Colonic mucosa (tissue), 4 donors: ENCODE measurements around the gene KIAA2012. TPM values are rescaled to one million over a fixed set of nuclear protein-coding genes. Genes with fewer than 3 reads are reported as not detected.
"Not testable (repeated sequence)": the region's sequence is repeated elsewhere in the genome, so short reads cannot be mapped to it uniquely, and the experiment has no call there.

Experiments
- DNase-seq: peaks from one replicate; pipeline ENCODE4 v3.0.0-alpha.2; 2020
- H3K27ac ChIP-seq: fragments of 200-600 bp; one replicate; pipeline ENCODE4 v1.8.0; 2021
- H3K27me3 ChIP-seq: fragments of 200-600 bp; one replicate; pipeline ENCODE4 v1.8.0; 2021
- H3K36me3 ChIP-seq: fragments of 200-600 bp; one replicate; pipeline ENCODE4 v1.8.0; 2021
- H3K4me1 ChIP-seq: fragments of 200-600 bp; one replicate; pipeline ENCODE4 v1.8.0; 2021; ENCODE audit warnings: mild to moderate bottlenecking
- H3K4me3 ChIP-seq: fragments of 200-600 bp; one replicate; pipeline ENCODE4 v1.8.0; 2021
- H3K9ac ChIP-seq, 2 donors: one replicate each; pipeline ENCODE4 v1.7.0; 2013; ENCODE audit warnings: control low read depth in 2 of 2, low read depth in 2 of 2, low read length in 2 of 2
- H3K9me3 ChIP-seq: fragments of 200-600 bp; one replicate; pipeline ENCODE4 v1.8.0; 2021
- CTCF ChIP-seq: fragments of 200-600 bp; IDR thresholded peaks from one replicate; pipeline ENCODE4 v1.8.0; 2022; ENCODE audit warnings: antibody characterized with exemption, mild to moderate bottlenecking
- intact Hi-C: fragments of 100-400 bp; cut with DNase I; formaldehyde crosslinking; loops from one replicate; pipeline ENCODE4 v1.14.1; 2022
- total RNA-seq, 2 donors: library from RNA; stranded (reverse); fragmentation: NEBNext Ultra II Directional in 1 of 2; extraction: Animal tissue kit (Norgen Biotek cat#: 25700) in 1 of 2; gene quantifications; one replicate each; pipeline ENCODE4 v1.2.1, GENCODE V29; 2021
- donor health status: healthy.
- donor health status: DM: no; HTN: no; CAD: no.
- donor health status: DM: no; HTN: no; CAD: no.

Gene KIAA2012
- total RNA-seq, 2 donors from 2014 or later, result not detected

- H3K4me1 ChIP-seq, result no peaks in the 10 kb centered on the region
- TF ChIP-seq CTCF, result no peak
- H3K36me3 ChIP-seq, result no peaks in the 10 kb centered on the region
- H3K4me3 ChIP-seq, result no peak overlapping the region
- no peak overlapping the region for H3K27ac ChIP-seq
- H3K9me3 ChIP-seq, result no peaks in the 10 kb centered on the region
- H3K27me3 ChIP-seq, result no peaks in the 10 kb centered on the region
- H3K9ac ChIP-seq, result no peak overlapping the region
- intact Hi-C loops, result no loop called here
- no peak for DNase-seq
Observed at GRCh38 chr2:202215179-202215578, 142.1 kb downstream of the KIAA2012 start.

DNA sequence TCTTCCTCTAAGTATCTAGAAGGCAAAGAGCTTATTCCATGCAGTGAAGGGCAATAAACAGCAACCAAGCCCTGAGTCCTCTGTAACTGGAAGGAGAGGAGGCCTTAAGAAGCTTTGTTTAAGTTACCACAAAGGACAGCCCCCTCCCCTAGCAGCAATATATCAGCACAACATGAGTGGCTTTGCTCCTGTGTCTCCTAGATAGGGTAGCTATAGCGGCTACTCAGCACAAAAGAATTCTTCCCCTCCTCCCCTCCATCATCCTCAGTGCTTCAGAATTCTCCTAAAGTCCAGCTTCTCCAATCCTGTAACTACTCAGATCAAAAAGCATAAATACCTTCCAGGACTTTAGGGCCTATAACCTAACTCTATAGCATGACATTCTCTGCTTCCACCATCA, 148.8 kb downstream of the KIAA2012 start:
- H3K27me3 ChIP-seq, result no peaks in the 10 kb centered on the region
- no peaks in the 10 kb centered on the region for H3K4me1 ChIP-seq
- no peak for TF ChIP-seq CTCF
- no peak overlapping the region for H3K4me3 ChIP-seq
- H3K27ac ChIP-seq, result no peak overlapping the region
- intact Hi-C loops, result no loop called here
- no peak overlapping the region for H3K9ac ChIP-seq
- H3K36me3 ChIP-seq, result no peaks in the 10 kb centered on the region
- DNase-seq, result no peak
- H3K9me3 ChIP-seq, result no peaks in the 10 kb centered on the region

DNA sequence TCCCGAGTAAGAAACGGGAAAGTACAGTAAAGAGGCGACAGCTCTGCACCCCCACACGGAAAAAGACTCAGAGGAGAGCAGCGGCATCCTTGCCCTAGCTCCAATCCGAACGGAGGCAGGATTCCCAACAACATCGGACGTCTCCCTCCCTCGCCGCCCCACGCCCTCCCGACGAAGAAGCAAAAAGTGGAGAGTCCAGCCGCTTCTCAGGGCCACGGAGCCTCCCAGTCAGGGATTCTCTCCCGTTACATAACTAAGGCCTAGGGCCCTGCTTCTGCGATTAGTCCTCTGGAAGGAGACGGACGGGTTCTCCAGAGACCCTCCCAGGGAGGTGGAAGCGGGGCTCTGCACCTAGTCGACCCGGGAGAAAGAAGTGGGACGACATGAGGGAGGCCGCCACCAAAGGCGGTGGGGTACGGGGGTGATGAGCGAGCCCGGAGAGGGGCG, 164.8 kb downstream of the KIAA2012 start:
- DNase-seq, result peak; percentile 49
- H3K4me3 ChIP-seq, result peak overlapping the region; percentile 99
- peak overlapping the region; percentile 79 for H3K27ac ChIP-seq
- no peaks in the 10 kb centered on the region for H3K4me1 ChIP-seq
- H3K9ac ChIP-seq, result peak overlapping the region; percentile 83 to 92
- no peaks in the 10 kb centered on the region for H3K27me3 ChIP-seq
- TF ChIP-seq CTCF, result no peak
- no peaks in the 10 kb centered on the region for H3K36me3 ChIP-seq
- intact Hi-C loops, result no loop called here
- H3K9me3 ChIP-seq, result no peaks in the 10 kb centered on the region

GRCh38 chr2:202238234-202239197, 165.5 kb downstream of the KIAA2012 start, which contains the start of gene SUMO1:
SUMO1 (minus strand) TSS chr2:202238597; CDS start chr2:202238451, 146 bp downstream.
- Histone ChIP-seq H3K27me3 (no peaks in the 10 kb centered on the region), H3K9me3 (no peaks in the 10 kb centered on the region), H3K27ac (peak within 1 kb of the TSS; percentile 79), H3K36me3 (no peaks in the 10 kb centered on the region), H3K9ac (peak within 1 kb of the TSS; percentile 83 to 92), H3K4me1 (no peaks in the 10 kb centered on the region), H3K4me3 (peak within 1 kb of the TSS; percentile 99)
- peak; percentile 95 for DNase-seq
- intact Hi-C loops, result no loop called here
- no peak for TF ChIP-seq CTCF

DNA sequence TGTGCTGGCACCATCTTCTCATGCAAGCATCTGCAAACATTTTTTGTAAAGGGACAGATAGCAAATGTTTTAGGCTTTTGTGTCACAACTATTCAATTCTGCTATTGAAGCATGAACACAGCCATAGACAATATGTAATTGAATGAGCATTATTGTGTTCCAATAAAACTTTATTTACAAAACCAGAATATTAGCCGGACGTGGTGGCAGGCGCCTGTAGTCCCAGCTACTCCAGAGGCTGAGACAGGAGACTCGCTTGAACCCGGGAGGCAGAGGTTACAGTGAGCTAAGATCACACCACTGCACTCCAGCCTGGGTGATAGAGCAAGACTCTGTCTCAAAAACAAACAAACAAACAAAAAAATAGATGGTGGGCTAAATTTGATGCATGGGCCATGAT, 174.7 kb downstream of the KIAA2012 start:
- H3K4me1 ChIP-seq, intact Hi-C loops, H3K27me3 ChIP-seq: not testable (repeated sequence)

More for the DNA sequence above, 174.7 kb downstream of the KIAA2012 start:
- DNase-seq, H3K36me3 ChIP-seq, H3K27ac ChIP-seq, H3K9ac ChIP-seq, H3K4me3 ChIP-seq, H3K9me3 ChIP-seq: not testable (repeated sequence)
